Activated B cell treated with CpG ODN at 0.5 μM for 24 hours (primary cell): ENCODE results near the gene AURKA. TPM values are rescaled to one million over a fixed set of nuclear protein-coding genes. Genes with fewer than 3 reads are reported as not detected.

Source experiments
- ATAC-seq: fragments of 200-7000 bp; cut with Tn5 transposase; one replicate; pipeline ENCODE4 v1.10.0; 2021; ENCODE audit warnings: low read depth, mild to moderate bottlenecking, moderate library complexity
- CTCF ChIA-PET: fragments of 350-600 bp; sonication (Branson Sonifier 250); formaldehyde crosslinking; loops from one replicate; lab custom pipeline; 2021; ENCODE audit warnings: antibody characterized with exemption; lab: Charles Lee
- POLR2A ChIA-PET: fragments of 350-600 bp; sonication (Branson Sonifier 250); formaldehyde crosslinking; loops from one replicate; lab custom pipeline; 2021; ENCODE audit warnings: antibody characterized with exemption; lab: Charles Lee
- DNase-seq: peaks from one replicate; pipeline ENCODE4 v3.0.0; 2022
- H3K27ac Mint-ChIP-seq: one replicate; pipeline ENCODE4 v1.8.0; 2020; ENCODE audit warnings: mixed read lengths
- H3K27me3 Mint-ChIP-seq: one replicate; pipeline ENCODE4 v1.8.0; 2021; ENCODE audit warnings: mixed read lengths
- H3K36me3 Mint-ChIP-seq: one replicate; pipeline ENCODE4 v1.8.0; 2021; ENCODE audit warnings: low read depth, mixed read lengths
- H3K4me1 Mint-ChIP-seq: one replicate; pipeline ENCODE4 v1.8.0; 2021; ENCODE audit warnings: mixed read lengths
- H3K4me3 Mint-ChIP-seq: one replicate; pipeline ENCODE4 v1.8.0; 2020; ENCODE audit warnings: mild to moderate bottlenecking, mixed read lengths
- H3K9me3 Mint-ChIP-seq: one replicate; pipeline ENCODE4 v1.8.0; 2020; ENCODE audit warnings: mixed read lengths
- intact Hi-C: fragments of 100-400 bp; cut with micrococcal nuclease; formaldehyde crosslinking; loops from one replicate; pipeline ENCODE4 v1.15.1; 2024
- total RNA-seq: library from RNA; stranded (reverse); gene quantifications from 2 replicates; pipeline ENCODE4 v1.2.3, GENCODE V29; 2022
- TF ChIP-seq, protein P1 (sequence below): fragments of 200-600 bp; IDR thresholded peaks from one replicate; pipeline ENCODE4 v1.8.0; 2022; ENCODE audit warnings: antibody characterized with exemption, mild to moderate bottlenecking

AURKA gene
- total RNA-seq = 3.8 and 4.7 TPM in 2 replicates

DNA sequence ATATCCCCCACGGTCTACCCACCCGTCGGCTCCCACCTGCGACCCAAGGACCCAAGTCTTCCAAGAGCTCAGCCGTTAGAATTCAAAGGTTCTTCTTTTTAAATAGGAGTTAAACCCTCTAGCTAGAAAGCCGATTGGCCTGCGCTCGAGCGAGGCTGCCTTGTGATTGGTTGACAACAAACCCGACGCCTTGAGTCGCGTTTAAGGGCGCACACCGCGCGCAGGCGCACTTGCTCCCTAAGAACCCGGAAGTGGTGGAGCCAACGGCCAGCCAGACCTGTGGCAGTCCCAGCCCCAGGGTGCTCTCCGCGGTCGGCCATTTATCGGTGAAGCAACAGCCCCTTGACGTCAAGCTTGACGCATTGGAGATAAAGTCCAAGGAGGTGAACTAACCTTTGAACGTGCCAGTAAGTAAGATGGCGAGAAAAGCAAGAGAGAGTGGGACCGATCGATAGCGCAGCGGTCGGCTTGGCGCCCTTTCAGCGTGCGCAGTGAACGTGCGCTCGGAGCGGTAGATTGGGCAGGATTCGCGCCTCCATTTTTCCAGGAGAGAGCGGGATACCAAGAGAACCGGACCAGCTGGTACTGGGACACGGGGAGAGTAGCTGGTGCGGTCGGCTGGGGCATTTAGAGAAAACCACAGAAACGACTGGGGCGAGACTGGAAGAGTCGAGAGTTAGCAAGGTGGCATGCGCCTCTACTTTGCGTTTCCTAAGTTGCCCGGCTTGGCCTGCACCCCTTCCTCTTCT lies at the start of gene AURKA, which contains the start of gene CSTF1:
Gene AURKA, minus strand, starts transcription at position 84 of the 749 bp plus-strand sequence. CDS start 4,018 bp downstream, outside the sequence.
Gene CSTF1, plus strand, starts transcription at position 514 of the 749 bp plus-strand sequence. CDS start 2,908 bp downstream, outside the sequence.
- H3K4me1 Mint-ChIP-seq = peaks cover 22% of the 10 kb centered on the region
- ChIA-PET CTCF (interaction anchor here (0.6 to 1.2 kb wide), 3 partner anchors 8 to 76 kb away, joined by 3 to 4 read pairs (median 3); partner anchors contain the start of gene RTF2), POLR2A (interaction anchor here (0.7 to 2.8 kb wide), 8 partner anchors 20 to 1996 kb away, joined by 3 to 21 read pairs (median 6); partner anchors contain the start of genes CASS4, FAM210B, RTF2 and VAPB)
- TF ChIP-seq, protein P1, sequence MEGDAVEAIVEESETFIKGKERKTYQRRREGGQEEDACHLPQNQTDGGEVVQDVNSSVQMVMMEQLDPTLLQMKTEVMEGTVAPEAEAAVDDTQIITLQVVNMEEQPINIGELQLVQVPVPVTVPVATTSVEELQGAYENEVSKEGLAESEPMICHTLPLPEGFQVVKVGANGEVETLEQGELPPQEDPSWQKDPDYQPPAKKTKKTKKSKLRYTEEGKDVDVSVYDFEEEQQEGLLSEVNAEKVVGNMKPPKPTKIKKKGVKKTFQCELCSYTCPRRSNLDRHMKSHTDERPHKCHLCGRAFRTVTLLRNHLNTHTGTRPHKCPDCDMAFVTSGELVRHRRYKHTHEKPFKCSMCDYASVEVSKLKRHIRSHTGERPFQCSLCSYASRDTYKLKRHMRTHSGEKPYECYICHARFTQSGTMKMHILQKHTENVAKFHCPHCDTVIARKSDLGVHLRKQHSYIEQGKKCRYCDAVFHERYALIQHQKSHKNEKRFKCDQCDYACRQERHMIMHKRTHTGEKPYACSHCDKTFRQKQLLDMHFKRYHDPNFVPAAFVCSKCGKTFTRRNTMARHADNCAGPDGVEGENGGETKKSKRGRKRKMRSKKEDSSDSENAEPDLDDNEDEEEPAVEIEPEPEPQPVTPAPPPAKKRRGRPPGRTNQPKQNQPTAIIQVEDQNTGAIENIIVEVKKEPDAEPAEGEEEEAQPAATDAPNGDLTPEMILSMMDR = no peak
- H3K27me3 Mint-ChIP-seq = no peaks in the 10 kb centered on the region
- H3K36me3 Mint-ChIP-seq = peaks cover 26% of the 10 kb centered on the region
- H3K4me3 Mint-ChIP-seq = no peak within 1 kb of the TSS
- intact Hi-C loops = loop anchor here (1.0 to 5.0 kb wide), 7 partner anchors 34 to 1995 kb away; partner anchors contain the start of genes FAM210B, RAB22A, RAE1 and RTF2
- peak; percentile 93 for ATAC-seq
- H3K27ac Mint-ChIP-seq = no peak within 1 kb of the TSS
- peak; percentile 96 for DNase-seq
- no peaks in the 10 kb centered on the region for H3K9me3 Mint-ChIP-seq

DNA sequence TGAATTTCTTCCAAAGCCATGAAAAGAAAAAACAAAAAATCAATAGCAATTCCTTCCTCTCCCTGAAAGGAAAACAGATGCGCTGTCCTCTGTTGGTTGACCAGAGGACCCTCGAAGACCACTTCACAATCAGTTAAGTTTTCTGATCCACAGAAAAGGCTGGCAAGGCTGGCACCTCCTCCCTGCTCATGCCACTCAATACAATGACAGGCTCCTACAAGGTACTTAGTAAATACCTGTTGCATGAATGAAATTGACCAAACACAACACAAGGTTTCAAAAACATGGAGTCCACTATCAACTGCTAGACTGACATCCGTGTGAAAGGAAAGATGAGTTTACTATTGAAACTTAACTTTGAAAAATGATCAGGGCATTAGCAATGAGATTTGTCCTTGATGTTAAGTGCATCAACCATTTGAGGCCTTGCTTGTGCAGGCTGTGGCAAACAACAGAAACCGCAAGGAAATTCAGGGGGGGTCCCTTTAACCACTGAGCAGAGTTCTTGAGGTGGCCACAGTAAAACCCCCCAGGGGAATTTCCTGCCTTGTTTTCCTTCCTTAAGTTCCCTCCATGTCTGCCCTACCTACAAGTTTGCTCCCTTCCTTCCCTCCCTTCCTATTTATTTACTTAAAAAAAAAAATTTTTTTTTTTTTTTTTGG lies 48.5 kb upstream of the AURKA start:
- H3K36me3 Mint-ChIP-seq = no peaks in the 10 kb centered on the region
- DNase-seq (no peak), ATAC-seq (no peak)
- intact Hi-C loops = no loop called here
- TF ChIP-seq, protein P1 = no peak
- H3K27me3 Mint-ChIP-seq = no peaks in the 10 kb centered on the region
- H3K4me1 Mint-ChIP-seq = peaks cover 18% of the 10 kb centered on the region
- ChIA-PET POLR2A (no interaction called here), CTCF (no interaction called here)
- no peaks in the 10 kb centered on the region for H3K9me3 Mint-ChIP-seq
- H3K4me3 Mint-ChIP-seq = no peak overlapping the region
- H3K27ac Mint-ChIP-seq = no peak overlapping the region

DNA sequence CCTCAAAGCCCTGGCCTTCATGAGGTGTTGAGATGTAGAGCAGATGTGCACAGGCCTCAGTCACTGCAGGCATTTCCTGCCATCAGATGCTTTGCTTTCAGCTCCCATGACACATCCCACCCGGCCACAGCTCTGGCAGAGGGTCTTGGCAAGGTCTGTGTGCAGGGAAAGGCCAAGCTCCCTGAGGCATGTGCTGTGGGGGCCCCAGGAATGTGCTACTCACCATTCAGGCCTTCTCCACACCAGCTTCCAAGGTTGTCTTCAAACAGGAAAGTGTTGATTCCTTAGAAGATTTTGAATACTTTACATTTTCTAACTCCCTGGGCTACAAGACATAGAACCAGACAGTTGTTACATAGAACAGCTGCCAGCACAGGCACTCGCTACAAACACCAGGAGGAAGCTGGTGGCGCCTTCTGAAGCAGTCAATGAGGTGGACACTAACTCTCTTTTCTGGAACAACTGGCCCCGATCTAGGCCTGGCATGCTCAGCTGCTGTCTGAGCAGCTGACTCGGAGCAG lies 47.8 kb upstream of the AURKA start:
- TF ChIP-seq, protein P1 = no peak
- H3K27me3 Mint-ChIP-seq = no peaks in the 10 kb centered on the region
- peaks cover 20% of the 10 kb centered on the region for H3K4me1 Mint-ChIP-seq
- no peaks in the 10 kb centered on the region for H3K9me3 Mint-ChIP-seq
- H3K27ac Mint-ChIP-seq = no peak overlapping the region
- ATAC-seq = no peak
- intact Hi-C loops = no loop called here
- H3K4me3 Mint-ChIP-seq = no peak overlapping the region
- CTCF ChIA-PET = no interaction called here
- POLR2A ChIA-PET = no interaction called here
- no peak for DNase-seq
- H3K36me3 Mint-ChIP-seq = no peaks in the 10 kb centered on the region

DNA sequence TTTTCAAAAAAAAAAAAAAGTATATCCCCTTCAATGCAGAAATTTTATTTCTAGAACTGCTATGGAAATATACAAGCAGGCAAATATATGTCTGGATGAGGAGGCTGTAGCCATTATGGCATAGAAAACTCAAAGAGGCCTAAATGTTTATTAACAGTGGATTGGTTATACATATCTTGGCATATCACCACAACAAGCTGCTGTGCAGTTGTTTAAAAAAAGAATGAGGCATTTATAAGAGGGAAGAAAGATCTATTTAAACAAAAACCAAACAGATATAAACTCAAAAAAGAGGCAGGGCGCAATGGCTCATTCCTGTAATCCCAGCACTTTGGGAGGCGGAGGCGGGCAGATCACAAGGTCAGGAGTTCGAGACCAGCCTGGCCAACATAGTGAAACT lies 46.3 kb upstream of the AURKA start:
- no peaks in the 10 kb centered on the region for H3K27me3 Mint-ChIP-seq
- H3K4me3 Mint-ChIP-seq = no peak overlapping the region
- intact Hi-C loops = no loop called here
- TF ChIP-seq, protein P1 = no peak
- H3K4me1 Mint-ChIP-seq = peaks cover 20% of the 10 kb centered on the region
- ChIA-PET CTCF (no interaction called here), POLR2A (no interaction called here)
- no peak overlapping the region for H3K27ac Mint-ChIP-seq
- no peaks in the 10 kb centered on the region for H3K36me3 Mint-ChIP-seq
- no peaks in the 10 kb centered on the region for H3K9me3 Mint-ChIP-seq
- DNase-seq = no peak
- ATAC-seq = no peak
